Spleen (tissue), 11 donors: ENCODE measurements around the gene GRIN3B. TPM values are rescaled to one million over a fixed set of nuclear protein-coding genes. Genes with fewer than 3 reads are reported as not detected.

Experiments used
- DNase-seq: peaks from one replicate; pipeline ENCODE4 v3.0.0-alpha.2; 2020
- H3K27ac ChIP-seq, 8 donors: fragments of 200-600 bp; sonication (generic) in 7 of 8; 1 replicate in 4 of 8; 2 replicates in 4 of 8; pipeline versions ENCODE4 v1.5.0 to v1.8.0; 2016 to 2021; ENCODE audit warnings: inconsistent platforms in 4 of 8, mild to moderate bottlenecking in 4 of 8, moderate library complexity in 1 of 8
- H3K27me3 ChIP-seq, 7 donors: fragments of 200-600 bp; sonication (generic) in 6 of 7; replicated peaks in 1 of 7; 1 replicate in 4 of 7; 2 replicates in 3 of 7; pipeline versions ENCODE4 v1.5.0 to v1.8.0; 2016 to 2021; ENCODE audit warnings: inconsistent platforms in 3 of 7, mild to moderate bottlenecking in 1 of 7
- H3K36me3 ChIP-seq, 6 donors: fragments of 200-600 bp; sonication (generic) in 5 of 6; 1 replicate in 4 of 6; 2 replicates in 2 of 6; pipeline versions ENCODE4 v1.5.0 to v1.8.0; 2016 to 2021; ENCODE audit warnings: inconsistent platforms in 2 of 6
- H3K4me1 ChIP-seq, 6 donors: fragments of 200-600 bp; sonication (generic) in 5 of 6; 1 replicate in 3 of 6; 2 replicates in 3 of 6; pipeline versions ENCODE4 v1.5.0 to v1.8.0; 2016 to 2021; ENCODE audit warnings: inconsistent platforms in 3 of 6
- H3K4me3 ChIP-seq, 8 donors: fragments of 200-600 bp; sonication (generic) in 7 of 8; 1 replicate in 4 of 8; 2 replicates in 4 of 8; pipeline versions ENCODE4 v1.5.0 to v1.8.0; 2016 to 2021; ENCODE audit warnings: inconsistent platforms in 4 of 8, mild to moderate bottlenecking in 4 of 8, moderate library complexity in 2 of 8
- H3K9me3 ChIP-seq, 8 donors: fragments of 200-600 bp; sonication (generic) in 7 of 8; 1 replicate in 4 of 8; 2 replicates in 4 of 8; pipeline versions ENCODE4 v1.5.0 to v1.8.0; 2016 to 2021; ENCODE audit warnings: inconsistent platforms in 4 of 8
- CTCF ChIP-seq, 11 experiments: fragments of 200-600 bp in 7 of 11; fragments of 450-650 bp in 4 of 11; sonication (generic) in 4 of 11; IDR thresholded peaks in 8 of 11; conservative IDR thresholded peaks in 3 of 11; 1 replicate in 7 of 11; 2 replicates in 4 of 11; pipeline versions ENCODE4 v1.4.0 to v1.8.0; 2016 to 2021; ENCODE audit warnings: antibody characterized with exemption in 11 of 11, inconsistent platforms in 4 of 11, mild to moderate bottlenecking in 1 of 11
- POLR2A ChIP-seq, 3 donors: fragments of 450-650 bp; IDR thresholded peaks; one replicate each; pipeline ENCODE4 v1.5.1; 2017; ENCODE audit warnings: antibody characterized with exemption in 3 of 3, mild to moderate bottlenecking in 1 of 3
- POLR2AphosphoS5 ChIP-seq, 3 donors: sonication (generic); formaldehyde crosslinking; IDR thresholded peaks; one replicate each; pipeline ENCODE4 v1.5.1; 2017; ENCODE audit warnings: antibody characterized with exemption in 3 of 3
- WGBS, 5 donors: extraction: QIAGEN DNeasy Blood & Tissue Kit in 3 of 5; methylation state at CpG; one replicate each; pipeline versions ENCODE4 v1.1.5 to v1.1.7; 2013 to 2018; 5-methylcytosine and 5-hydroxymethylcytosine counted together
- intact Hi-C: fragments of 100-400 bp; cut with DNase I; formaldehyde crosslinking; loops from one replicate; pipeline ENCODE4 v1.15.0; 2023; ENCODE audit warnings: low total_unique reads
- polyA plus RNA-seq, 3 donors: library from polyadenylated mRNA; stranded (reverse); fragments of 200-250 nt; gene quantifications; one replicate each; pipeline ENCODE4 v1.2.1, GENCODE V29; 2013
- total RNA-seq, 7 donors: library from RNA; depleted of rRNA in 3 of 7; stranded (reverse); fragments of >200 nt in 3 of 7; fragmentation: NEBNext Ultra II Directional in 4 of 7; extraction: Animal tissue kit (Norgen Biotek cat#: 25700) in 4 of 7; gene quantifications; one replicate each; pipeline versions ENCODE4 v1.1.0 to v1.2.1, GENCODE V29; 2016 to 2021
- donor health status: healthy with polysubstance abuse.
- donor health status: DM: no; HTN: no; CAD: no; lungs with moderate emphysema.
- donor health status: DM: no; HTN: no; CAD: no.
- donor health status: Bipolar disorder and iron deficiency.
- donor health status: healthy.
- donor health status: DM: no; HTN: no; CAD: no.
- donor health status: DM: yes; HTN: yes; CAD: no.

The GRIN3B gene
- total and polyA plus RNA-seq, 10 donors, result 0.07 to 0.11 TPM; not detected in 8

DNA sequence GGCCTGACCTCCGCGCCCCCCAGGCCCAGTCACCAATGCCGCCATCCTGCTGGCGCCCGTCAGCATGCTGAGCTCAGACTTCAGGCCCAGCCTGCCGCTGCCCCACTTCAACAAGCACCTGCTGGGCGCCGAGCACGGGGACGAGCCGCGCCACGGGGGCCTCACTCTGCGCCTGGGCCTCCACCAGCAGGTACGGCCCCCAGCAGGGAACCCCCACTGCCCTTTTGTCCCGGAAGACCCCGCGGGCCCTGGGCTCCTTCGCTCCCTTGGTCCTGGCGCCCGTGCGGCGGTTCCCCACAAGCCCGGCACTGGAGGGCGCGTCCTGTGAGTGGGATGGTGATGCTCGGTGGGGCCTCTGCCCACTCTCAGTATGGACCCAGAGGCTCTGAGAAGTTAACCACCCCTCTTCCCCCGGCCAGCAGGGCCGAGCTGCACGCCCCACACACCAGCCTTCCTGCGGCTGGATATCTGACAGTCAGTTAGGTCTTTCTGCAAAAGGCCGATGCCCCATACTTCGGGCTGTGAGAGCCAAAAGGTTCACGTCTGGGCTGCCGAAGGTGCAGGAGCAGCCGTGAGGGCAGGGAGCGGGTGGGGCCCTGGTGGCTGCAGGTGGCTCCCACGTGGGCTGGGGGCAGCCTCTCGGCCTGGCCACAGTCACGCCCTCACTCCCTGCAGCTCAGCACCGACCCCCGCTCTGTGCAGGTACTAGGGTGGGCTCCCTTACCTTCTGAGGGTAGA is 8.1 kb upstream of the GRIN3B start:
- Histone ChIP-seq H3K9me3 (no peaks in the 10 kb centered on the region), H3K4me1 (peaks cover 0 to 21% (median 13%) of the 10 kb centered on the region in 6 donors), H3K27me3 (peaks cover 0 to 28% (median 18%) of the 10 kb centered on the region in 7 donors), H3K36me3 (peaks cover 0 to 80% (median 52%) of the 10 kb centered on the region in 6 donors), H3K4me3 (no peak overlapping the region), H3K27ac (no peak overlapping the region)
- TF ChIP-seq POLR2A (IDR thresholded peaks at IDR 0.05), result no peak
- TF ChIP-seq CTCF (IDR thresholded peaks at IDR 0.05 in 8 of 11, conservative IDR thresholded peaks at IDR 0.05 in 3 of 11), result no peak
- no peak for TF ChIP-seq POLR2AphosphoS5 (IDR thresholded peaks at IDR 0.05)
- DNase-seq, result no peak
- intact Hi-C loops, result no loop called here
- WGBS, 5 donors, result 94 to 96% (median 95%) methylated on average over 23 to 42 of the region's 42 CpGs

- intact Hi-C loops, result no loop called here
- Histone ChIP-seq H3K4me3 (no peak overlapping the region), H3K4me1 (peaks cover 0 to 21% (median 13%) of the 10 kb centered on the region in 6 donors), H3K9me3 (no peaks in the 10 kb centered on the region), H3K27me3 (peaks cover 0 to 34% (median 24%) of the 10 kb centered on the region in 7 donors), H3K27ac (no peak overlapping the region), H3K36me3 (peaks cover 0 to 75% (median 50%) of the 10 kb centered on the region in 6 donors)
- DNase-seq, result no peak
- TF ChIP-seq CTCF (IDR thresholded peaks at IDR 0.05 in 8 of 11, conservative IDR thresholded peaks at IDR 0.05 in 3 of 11) (no peak), POLR2AphosphoS5 (IDR thresholded peaks at IDR 0.05) (no peak)
- WGBS, 5 donors, result 90 to 97% (median 93%) methylated on average over 13 of the region's 13 CpGs
Observed at GRCh38 chr19:992670-993055, 7.6 kb upstream of the GRIN3B start.

DNA sequence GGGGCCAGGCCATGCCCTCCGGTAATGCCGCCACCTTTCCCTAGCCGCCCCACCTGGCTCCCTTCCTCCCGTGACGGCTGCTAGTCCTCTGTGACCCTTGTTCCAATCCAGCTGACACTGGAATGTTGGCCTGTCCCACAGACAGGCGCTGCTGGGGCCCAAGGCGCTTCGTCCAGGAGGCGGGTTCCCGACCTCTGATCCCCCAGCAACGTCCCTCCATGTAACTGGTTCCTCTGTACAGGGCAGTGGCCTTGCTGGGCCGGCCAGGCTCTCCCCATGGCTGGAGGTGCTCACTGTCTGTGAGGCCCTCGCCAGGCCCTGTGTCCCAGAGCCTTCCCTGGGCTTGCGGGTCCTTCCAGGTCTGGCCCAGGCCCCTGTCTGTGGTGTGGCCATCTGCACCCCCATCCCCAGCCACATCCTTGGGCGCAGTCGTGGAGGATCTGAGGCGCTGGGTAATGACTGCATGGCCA is 6.8 kb upstream of the GRIN3B start:
- peaks cover 0 to 67% (median 46%) of the 10 kb centered on the region in 6 donors for H3K36me3 ChIP-seq
- peaks cover 0 to 21% (median 13%) of the 10 kb centered on the region in 6 donors for H3K4me1 ChIP-seq
- TF ChIP-seq CTCF (IDR thresholded peaks at IDR 0.05 in 8 of 11, conservative IDR thresholded peaks at IDR 0.05 in 3 of 11) (no peak), POLR2A (IDR thresholded peaks at IDR 0.05) (no peak), POLR2AphosphoS5 (IDR thresholded peaks at IDR 0.05) (peak in 1 of 3 donors; percentile 9)
- 91 to 95% (median 93%) methylated on average over 12 to 17 of the region's 17 CpGs for WGBS, 5 donors
- H3K27ac ChIP-seq, result no peak overlapping the region
- intact Hi-C loops, result no loop called here
- H3K27me3 ChIP-seq, result peaks cover 0 to 41% (median 31%) of the 10 kb centered on the region in 7 donors
- DNase-seq, result no peak
- H3K9me3 ChIP-seq, result no peaks in the 10 kb centered on the region
- no peak overlapping the region for H3K4me3 ChIP-seq

GRCh38 chr19:993831-994393 is 6.3 kb upstream of the GRIN3B start:
- H3K36me3 ChIP-seq, result peaks cover 0 to 63% (median 43%) of the 10 kb centered on the region in 6 donors
- no peak overlapping the region for H3K4me3 ChIP-seq
- peaks cover 0 to 46% (median 35%) of the 10 kb centered on the region in 7 donors for H3K27me3 ChIP-seq
- no peak overlapping the region for H3K27ac ChIP-seq
- no peaks in the 10 kb centered on the region for H3K9me3 ChIP-seq
- WGBS, 5 donors, result 90 to 93% (median 92%) methylated on average over 21 to 43 of the region's 43 CpGs
- intact Hi-C loops, result no loop called here
- DNase-seq, result no peak
- no peak for TF ChIP-seq POLR2A (IDR thresholded peaks at IDR 0.05)
- TF ChIP-seq POLR2AphosphoS5 (IDR thresholded peaks at IDR 0.05), result no peak
- no peak for TF ChIP-seq CTCF (IDR thresholded peaks at IDR 0.05 in 8 of 11, conservative IDR thresholded peaks at IDR 0.05 in 3 of 11)
- peaks cover 0 to 21% (median 13%) of the 10 kb centered on the region in 6 donors for H3K4me1 ChIP-seq
